Keratinocyte (primary cell): ENCODE results near the gene IGF1R. TPM values are rescaled to one million over a fixed set of nuclear protein-coding genes. Genes with fewer than 3 reads are reported as not detected.

ENCODE experiments used
- DNase-seq: peaks from one replicate; pipeline ENCODE4 v3.0.0-alpha.2; 2011; ENCODE audit warnings: low read depth, missing footprints, low spot score
- FAIRE-seq: peaks from 2 replicates; lab custom pipeline; 2011; peaks lifted over from hg19 to GRCh38; lab: Jason Lieb, UNC
- H2AFZ ChIP-seq: 2 replicates; pipeline ENCODE4 v1.6.0; 2012; ENCODE audit warnings: low read length, control low read depth, inconsistent platforms; ENCODE audit not compliant: control insufficient read depth
- H3K27ac ChIP-seq: 2 replicates; pipeline ENCODE4 v1.5.1; 2011; ENCODE audit warnings: low read length; ENCODE audit not compliant: control insufficient read depth, insufficient read depth
- H3K27me3 ChIP-seq: 3 replicates; pipeline ENCODE4 v1.6.0; 2011; ENCODE audit warnings: low read length; ENCODE audit not compliant: control insufficient read depth, insufficient read depth; ENCODE audit errors: extremely low read depth
- H3K36me3 ChIP-seq, 2 experiments: 2 replicates in 1 of 2; 3 replicates in 1 of 2; pipeline ENCODE4 v1.5.1; 2011; ENCODE audit warnings: low read length in 2 of 2, mild to moderate bottlenecking in 1 of 2; ENCODE audit not compliant: control insufficient read depth in 2 of 2, insufficient read depth in 2 of 2; ENCODE audit errors: extremely low read depth in 1 of 2
- H3K4me1 ChIP-seq: 3 replicates; pipeline ENCODE4 v1.5.1; 2011; ENCODE audit warnings: low read length; ENCODE audit not compliant: control insufficient read depth, insufficient read depth; ENCODE audit errors: extremely low read depth
- H3K4me2 ChIP-seq: 3 replicates; pipeline ENCODE4 v1.6.0; 2011; ENCODE audit warnings: low read depth, low read length; ENCODE audit not compliant: control insufficient read depth, insufficient read depth; ENCODE audit errors: extremely low read depth
- H3K4me3 ChIP-seq, 3 experiments: fragments of 200-600 bp in 1 of 3; sonication (generic) in 1 of 3; 2 replicates in 2 of 3; 3 replicates in 1 of 3; pipeline ENCODE4 v1.5.1; 2011 to 2016; ENCODE audit warnings: low read length in 3 of 3, mild to moderate bottlenecking in 3 of 3, control low read depth in 2 of 3, inconsistent platforms in 1 of 3, low read depth in 1 of 3, mixed read lengths in 1 of 3, mixed run types in 1 of 3, moderate library complexity in 1 of 3; ENCODE audit not compliant: control insufficient read depth in 2 of 3, insufficient read depth in 2 of 3; ENCODE audit errors: extremely low read depth in 1 of 3
- H3K79me2 ChIP-seq: 2 replicates; pipeline ENCODE4 v1.6.0; 2012; ENCODE audit warnings: low read length; ENCODE audit not compliant: control insufficient read depth, insufficient read depth
- H3K9ac ChIP-seq: 3 replicates; pipeline ENCODE4 v1.6.0; 2011; ENCODE audit warnings: low read length; ENCODE audit not compliant: control insufficient read depth, insufficient read depth; ENCODE audit errors: extremely low read depth
- H3K9me1 ChIP-seq: 3 replicates; pipeline ENCODE4 v1.6.0; 2011; ENCODE audit warnings: low read length; ENCODE audit not compliant: control insufficient read depth, insufficient read depth; ENCODE audit errors: extremely low read depth
- H3K9me3 ChIP-seq: 2 replicates; pipeline ENCODE4 v1.5.1; 2012; ENCODE audit warnings: low read depth, low read length; ENCODE audit not compliant: control insufficient read depth
- H4K20me1 ChIP-seq: 3 replicates; pipeline ENCODE4 v1.6.0; 2011; ENCODE audit warnings: low read length; ENCODE audit not compliant: control insufficient read depth, insufficient read depth; ENCODE audit errors: extremely low read depth
- CTCF ChIP-seq, 3 experiments: IDR thresholded peaks in 1 of 3; conservative IDR thresholded peaks in 1 of 3; optimal IDR thresholded peaks in 1 of 3; 2 replicates in 2 of 3; 3 replicates in 1 of 3; pipeline versions ENCODE3 to v1.5.1; 2011; ENCODE audit warnings: low read length in 3 of 3, mild to moderate bottlenecking in 3 of 3, moderate library complexity in 2 of 3, control low read depth in 1 of 3, inconsistent platforms in 1 of 3; ENCODE audit not compliant: insufficient read depth in 2 of 3; ENCODE audit errors: extremely low read depth in 1 of 3
- EZH2 ChIP-seq: IDR thresholded peaks from one replicate; pipeline ENCODE4 v1.6.1; 2012; ENCODE audit warnings: inconsistent platforms, mild to moderate bottlenecking, low read length, moderate library complexity
- dilution Hi-C: fragments of 300-500 bp; cut with MboI; formaldehyde crosslinking; loops from one replicate; pipeline ENCODE4 v1.7.0; 2020; ENCODE audit warnings: low sequenced_read_pairs; ENCODE audit not compliant: extremely low pct_ligation_motif_present
- polyA plus RNA-seq, 5 experiments: library from polyadenylated mRNA; depleted of rRNA in 3 of 5; stranded (reverse) in 3 of 5; stranded (forward) in 1 of 5; unstranded in 1 of 5; fragments of >200 nt; gene quantifications; 1 replicate in 1 of 5; 2 replicates in 3 of 5; 3 replicates in 1 of 5; pipeline versions ENCODE4 v1.2.1 to v1.2.3, GENCODE V29; 2011 to 2012; ENCODE audit warnings: missing spikeins in 2 of 5, low read depth in 1 of 5, low replicate concordance in 1 of 5

IGF1R gene
- polyA plus RNA-seq, 1 donor (not counting 4 experiments of a cell fraction or from before 2014, with no cell fraction given): 14.5 TPM

GRCh38 chr15:98620020-98620419, 28.3 kb upstream of the IGF1R start:
- no peak for FAIRE-seq
- dilution Hi-C loops: no loop called here
- Histone ChIP-seq H3K4me1 (peaks cover under 1% of the 10 kb centered on the region), H3K27ac (no peak overlapping the region), H3K9me1 (no peaks in the 10 kb centered on the region), H3K4me3 (no peak overlapping the region), H3K79me2 (no peaks in the 10 kb centered on the region), H3K27me3 (peaks cover 4% of the 10 kb centered on the region), H2AFZ (no peak overlapping the region), H3K9me3 (no peaks in the 10 kb centered on the region), H3K36me3 (no peaks in the 10 kb centered on the region), H4K20me1 (no peaks in the 10 kb centered on the region), H3K9ac (no peak overlapping the region), H3K4me2 (no peak overlapping the region)
- no peak for DNase-seq
- TF ChIP-seq CTCF (optimal IDR thresholded peaks at IDR 0.05 in 1 of 3, IDR thresholded peaks at IDR 0.05 in 1 of 3, conservative IDR thresholded peaks at IDR 0.05 in 1 of 3; ENCODE audit: extremely low read depth in 1 of 3, insufficient read depth in 2 of 3, low read length in 3 of 3): no peak
- TF ChIP-seq EZH2: no peak

- dilution Hi-C loops: no loop called here
- H3K79me2 ChIP-seq: no peaks in the 10 kb centered on the region
- FAIRE-seq (no peak), DNase-seq (no peak)
- H3K9me3 ChIP-seq: no peaks in the 10 kb centered on the region
- no peak overlapping the region for H3K9ac ChIP-seq
- no peak overlapping the region for H3K4me3 ChIP-seq
- H4K20me1 ChIP-seq: no peaks in the 10 kb centered on the region
- no peaks in the 10 kb centered on the region for H3K36me3 ChIP-seq
- no peak overlapping the region for H2AFZ ChIP-seq
- no peak overlapping the region for H3K4me2 ChIP-seq
- no peaks in the 10 kb centered on the region for H3K9me1 ChIP-seq
- H3K4me1 ChIP-seq: no peaks in the 10 kb centered on the region
- peaks cover 10% of the 10 kb centered on the region for H3K27me3 ChIP-seq
- no peak for TF ChIP-seq EZH2
- TF ChIP-seq CTCF (optimal IDR thresholded peaks at IDR 0.05 in 1 of 3, IDR thresholded peaks at IDR 0.05 in 1 of 3, conservative IDR thresholded peaks at IDR 0.05 in 1 of 3; ENCODE audit: extremely low read depth in 1 of 3, insufficient read depth in 2 of 3, low read length in 3 of 3): no peak
- no peak overlapping the region for H3K27ac ChIP-seq
These were observed 27.3 kb upstream of the IGF1R start for GRCh38 chr15:98621021-98621420.
